NCI-H128 (cell line): ENCODE measurements around the gene LAMP1.
"Not testable (repeated sequence)": the region's sequence is repeated elsewhere in the genome, so short reads cannot be mapped to it uniquely, and the experiment has no call there.

ENCODE experiments used
- DNase-seq: peaks from one replicate; lab custom pipeline; 2025; ENCODE audit not compliant: unreplicated experiment; lab: John Stamatoyannopoulos, UW

The LAMP1 gene

DNA sequence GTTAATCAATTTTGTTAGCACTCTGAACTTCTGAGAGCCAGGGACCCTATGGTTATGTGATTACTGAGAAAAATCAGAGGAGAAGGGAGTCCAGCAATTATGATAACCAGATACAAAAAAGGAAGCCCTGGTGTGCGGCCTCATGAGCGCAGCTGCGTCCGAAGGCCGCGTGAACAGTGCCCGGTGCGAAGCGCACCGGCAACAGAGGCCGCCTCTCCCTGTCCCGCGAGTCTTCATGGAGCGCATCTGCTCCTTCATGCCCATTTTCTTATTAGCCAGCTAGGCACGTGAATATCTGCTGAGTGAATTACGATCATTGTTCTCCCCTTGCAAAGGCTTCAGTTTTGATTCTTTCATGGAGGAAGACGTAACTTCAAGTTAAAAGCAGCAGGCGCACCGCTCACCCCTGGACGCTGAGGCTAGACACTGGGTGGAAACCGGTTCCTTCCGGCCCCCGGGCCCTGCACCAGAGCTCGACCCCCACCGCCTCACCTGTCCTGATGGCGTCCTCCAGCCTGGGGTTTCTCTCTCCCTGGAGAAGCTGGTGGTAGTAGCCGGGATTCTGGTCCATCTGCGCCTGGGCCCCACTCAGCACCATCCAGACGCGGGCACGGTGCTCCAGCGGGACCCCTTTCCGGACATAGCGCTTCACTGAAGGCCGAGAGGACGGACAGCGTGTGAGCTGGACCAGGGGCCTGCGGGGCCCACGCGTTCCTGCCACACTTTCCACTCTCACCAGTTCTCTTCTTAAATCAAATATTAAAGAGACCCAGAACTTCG is 58.0 kb downstream of the LAMP1 start:
- no peak for DNase-seq

- DNase-seq, result no peak
These were observed 58.6 kb downstream of the LAMP1 start for GRCh38 chr13:113355621-113356020.

GRCh38 chr13:113356596-113356995 is 59.6 kb downstream of the LAMP1 start:
- no peak for DNase-seq

DNA sequence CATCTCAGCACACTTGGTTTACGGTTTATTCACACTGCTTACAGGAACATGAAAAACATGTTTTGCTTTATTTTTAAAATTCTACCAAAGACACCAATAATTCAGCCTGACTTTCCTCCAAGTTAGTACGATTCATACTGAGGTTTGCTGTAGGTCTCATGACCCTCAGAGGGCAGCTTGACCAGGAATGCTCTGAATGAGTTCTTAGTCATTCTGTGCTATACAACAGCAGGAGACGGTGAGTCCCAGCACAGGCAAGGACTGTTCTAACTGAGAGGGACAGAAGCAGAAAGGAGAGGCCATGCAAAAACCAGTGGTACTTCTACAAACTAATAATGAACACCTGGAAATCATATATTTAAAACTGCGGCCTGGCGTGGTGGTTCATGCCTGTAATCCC is 60.5 kb downstream of the LAMP1 start:
- no peak for DNase-seq

- DNase-seq, result no peak
These were observed 61.7 kb downstream of the LAMP1 start for GRCh38 chr13:113358653-113359190.

GRCh38 chr13:113359571-113359970 is 62.5 kb downstream of the LAMP1 start:
- no peak for DNase-seq

DNA sequence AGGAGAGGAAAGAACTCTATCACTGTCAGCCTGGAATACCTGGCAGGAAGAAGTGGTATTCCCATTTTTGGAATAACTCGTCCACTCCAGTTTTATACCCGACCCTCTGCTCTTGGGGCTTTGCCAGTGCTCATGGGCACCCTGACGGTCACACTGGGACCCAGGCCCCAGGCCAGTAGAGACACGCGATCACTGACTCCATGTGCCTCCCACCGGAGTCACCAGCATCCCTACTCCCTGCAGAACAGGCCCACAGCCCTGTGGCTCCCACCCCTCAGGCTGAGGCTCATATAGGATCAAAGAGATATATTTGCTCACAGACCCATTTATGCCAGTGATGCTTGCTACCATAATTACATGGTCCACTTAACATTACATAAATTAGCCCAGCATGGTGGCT is 63.4 kb downstream of the LAMP1 start:
- no peak for DNase-seq

- no peak for DNase-seq
These were observed 64.4 kb downstream of the LAMP1 start for GRCh38 chr13:113361406-113361805.

GRCh38 chr13:113364311-113364889 is 67.4 kb downstream of the LAMP1 start:
- no peak for DNase-seq

- no peak for DNase-seq
These were observed 68.0 kb downstream of the LAMP1 start for GRCh38 chr13:113364901-113365582.

GRCh38 chr13:113365583-113365970 is 68.5 kb downstream of the LAMP1 start:
- no peak for DNase-seq

DNA sequence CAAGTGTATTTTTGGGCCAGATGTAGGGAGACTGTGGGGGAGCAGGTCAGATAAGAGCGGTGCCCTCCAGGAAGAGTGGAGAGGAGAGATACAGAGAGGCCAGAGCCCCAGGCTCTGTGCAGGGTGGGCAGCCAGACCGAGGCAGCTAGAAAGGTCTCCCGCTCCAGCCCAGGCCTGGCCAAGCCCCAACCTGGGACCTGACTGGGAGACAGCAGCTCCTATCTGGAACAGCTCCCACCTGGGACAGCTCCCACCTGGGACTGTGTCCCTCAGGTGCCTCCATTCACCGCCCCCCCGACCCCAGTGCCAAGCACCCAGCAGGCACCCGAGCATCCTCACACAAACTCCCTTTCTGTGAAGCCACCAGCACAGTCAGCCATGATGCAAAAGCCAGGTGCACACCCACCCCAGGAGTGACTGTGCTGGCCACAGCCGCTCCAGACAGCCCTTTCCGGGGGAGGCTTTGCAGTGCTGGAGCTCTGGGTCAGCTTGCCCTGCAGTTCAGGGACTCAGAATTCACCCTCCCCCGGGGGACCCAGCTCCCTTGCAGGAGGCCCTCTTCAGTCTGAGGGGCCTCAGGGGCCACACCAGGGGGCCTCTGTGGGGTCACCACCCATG is 69.0 kb downstream of the LAMP1 start:
- DNase-seq, result no peak

- DNase-seq, result no peak
These were observed 70.1 kb downstream of the LAMP1 start for GRCh38 chr13:113367020-113367560.

GRCh38 chr13:113367771-113368170 is 70.7 kb downstream of the LAMP1 start:
- no peak for DNase-seq

GRCh38 chr13:113368353-113368752 is 71.3 kb downstream of the LAMP1 start:
- not testable (repeated sequence) for DNase-seq

DNA sequence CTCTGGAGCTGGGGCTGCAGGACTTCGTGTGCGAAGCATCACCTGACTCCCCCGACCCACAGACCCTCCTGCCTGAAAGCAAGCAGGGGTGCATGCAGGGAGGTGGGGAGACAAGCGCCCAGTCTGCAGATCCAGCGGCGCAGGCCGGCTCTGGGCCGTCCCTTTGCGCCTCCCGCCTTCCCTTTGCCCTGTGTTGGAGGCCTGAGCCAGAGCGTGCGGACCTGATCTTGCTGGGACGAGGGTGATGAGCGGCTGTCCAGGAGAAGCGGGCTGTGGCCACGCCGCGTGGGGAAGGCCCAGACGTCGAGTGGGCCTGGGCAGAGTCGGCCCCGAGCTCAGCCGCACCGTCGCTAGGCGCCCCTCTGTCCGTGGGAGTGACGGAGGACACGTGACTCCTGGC is 72.2 kb downstream of the LAMP1 start:
- DNase-seq, result no peak

- DNase-seq, result no peak
These were observed 72.8 kb downstream of the LAMP1 start for GRCh38 chr13:113369881-113370280.

GRCh38 chr13:113371061-113371460 is 74.0 kb downstream of the LAMP1 start:
- no peak for DNase-seq

DNA sequence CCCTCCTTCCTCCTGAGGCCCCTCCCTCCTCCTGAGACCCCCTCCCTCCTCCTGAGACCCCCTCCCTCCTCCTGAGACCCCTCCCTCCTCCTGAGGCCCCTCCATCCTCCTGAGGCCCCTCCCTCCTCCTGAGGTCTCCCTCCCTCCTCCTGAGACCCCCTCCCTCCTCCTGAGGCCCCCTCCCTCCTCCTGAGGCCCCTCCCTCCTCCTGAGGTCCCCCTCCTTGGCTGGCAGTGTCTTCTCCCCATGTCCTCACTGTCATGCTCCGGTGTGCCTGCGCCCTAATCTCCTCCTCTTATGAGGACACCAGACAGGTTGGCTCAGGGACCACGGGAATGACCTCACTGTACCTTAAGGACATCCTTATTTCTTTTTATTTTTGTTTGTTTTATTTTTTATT is 74.7 kb downstream of the LAMP1 start:
- not testable (repeated sequence) for DNase-seq
